ENCODE data around the gene SWAP70.

The SWAP70 gene

DNA sequence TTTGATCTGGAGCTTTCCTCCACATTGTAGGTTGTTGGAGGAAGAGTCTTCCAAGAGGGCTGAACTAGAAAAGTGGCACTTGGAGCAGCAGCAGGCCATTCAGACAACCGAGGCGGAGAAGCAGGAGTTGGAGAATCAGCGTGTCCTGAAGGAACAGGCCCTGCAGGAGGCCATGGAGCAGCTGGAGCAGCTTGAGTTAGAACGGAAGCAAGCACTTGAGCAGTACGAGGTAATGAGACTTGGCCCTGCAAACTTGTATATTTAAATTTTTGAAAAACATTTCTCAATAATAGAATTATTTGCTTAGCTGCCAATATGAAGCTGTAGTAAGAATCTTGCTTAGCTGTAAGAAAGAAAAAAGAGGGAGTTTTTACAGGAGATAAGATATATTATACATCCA is 84.0 kb downstream of the SWAP70 start:
- intact Hi-C loops (cut with micrococcal nuclease) = loop anchor here (1.0 to 5.0 kb wide), 4 partner anchors 46 to 211 kb away; partner anchors contain the start of gene SWAP70
- H3K27me3 Mint-ChIP-seq = no peaks in the 10 kb centered on the region
- H3K4me1 Mint-ChIP-seq (ENCODE audit: low read depth) = peaks cover 29% of the 10 kb centered on the region
- peak overlapping the region; percentile 48 for H3K27ac Mint-ChIP-seq
- no peak overlapping the region for H3K4me3 Mint-ChIP-seq
- peaks cover 68% of the 10 kb centered on the region for H3K36me3 Mint-ChIP-seq (ENCODE audit: low read depth)
- H3K9me3 Mint-ChIP-seq = no peaks in the 10 kb centered on the region

DNA sequence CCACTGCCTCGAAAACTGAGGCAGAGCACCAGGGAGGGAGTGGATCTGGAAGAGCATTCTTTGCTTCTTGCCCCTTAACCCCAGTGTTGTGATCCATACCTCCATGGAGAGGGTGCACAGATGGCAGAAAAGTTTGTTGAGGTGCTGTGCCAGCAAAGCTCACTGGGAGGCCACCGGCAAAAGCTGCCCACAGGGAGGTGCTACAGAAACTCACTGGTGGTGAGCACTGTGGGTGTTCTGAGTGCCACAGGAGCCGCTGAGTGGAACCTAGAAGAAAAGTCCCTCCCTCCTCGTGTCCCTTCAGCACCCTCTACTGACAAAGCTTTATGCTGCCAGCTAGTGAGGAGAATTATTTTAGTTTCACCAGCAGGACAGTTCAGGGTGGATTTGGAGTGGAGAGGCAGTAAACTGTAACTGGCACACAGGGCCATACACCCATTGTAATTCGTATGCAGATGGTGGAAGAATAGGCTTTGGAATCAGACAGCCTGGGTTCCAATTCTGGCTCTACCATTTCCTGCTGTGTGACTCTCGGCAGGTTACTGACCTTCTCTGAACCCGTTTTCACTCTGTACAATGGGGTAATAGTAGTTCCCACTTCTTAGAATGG is 84.6 kb downstream of the SWAP70 start:
- H3K4me1 Mint-ChIP-seq (ENCODE audit: low read depth) = peaks cover 35% of the 10 kb centered on the region
- H3K4me3 Mint-ChIP-seq = no peak overlapping the region
- no peaks in the 10 kb centered on the region for H3K27me3 Mint-ChIP-seq
- no peak overlapping the region for H3K27ac Mint-ChIP-seq
- H3K9me3 Mint-ChIP-seq = no peaks in the 10 kb centered on the region
- intact Hi-C loops (cut with micrococcal nuclease) = loop anchor here (1.0 to 5.0 kb wide), 4 partner anchors 46 to 211 kb away; partner anchors contain the start of gene SWAP70
- H3K36me3 Mint-ChIP-seq (ENCODE audit: low read depth) = peaks cover 74% of the 10 kb centered on the region

DNA sequence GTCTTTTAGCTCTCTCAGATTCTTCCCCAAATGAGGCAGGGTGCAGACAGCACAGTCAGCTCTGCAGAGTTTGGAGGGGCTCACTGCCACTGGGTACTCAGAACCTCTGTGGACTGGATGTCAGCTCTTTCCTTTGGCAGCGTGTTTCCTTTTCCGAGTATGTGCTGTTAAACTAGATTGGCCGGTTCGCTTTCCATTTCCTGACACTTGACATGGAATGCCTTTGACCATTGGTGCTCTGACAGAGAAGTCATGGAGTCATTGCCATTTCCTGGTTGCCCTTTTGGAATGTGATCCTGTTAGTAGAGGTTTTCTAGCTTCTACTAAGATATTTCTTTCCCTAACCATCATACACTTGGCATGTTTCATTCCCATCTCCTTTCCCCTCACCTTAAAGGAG is 86.7 kb downstream of the SWAP70 start:
- Mint-ChIP-seq H3K9me3 (no peaks in the 10 kb centered on the region), H3K4me1 (ENCODE audit: low read depth) (peaks cover 28% of the 10 kb centered on the region), H3K4me3 (no peak overlapping the region), H3K27me3 (no peaks in the 10 kb centered on the region), H3K36me3 (ENCODE audit: low read depth) (peaks cover 67% of the 10 kb centered on the region), H3K27ac (no peak overlapping the region)
- intact Hi-C loops (cut with micrococcal nuclease) = no loop called here

DNA sequence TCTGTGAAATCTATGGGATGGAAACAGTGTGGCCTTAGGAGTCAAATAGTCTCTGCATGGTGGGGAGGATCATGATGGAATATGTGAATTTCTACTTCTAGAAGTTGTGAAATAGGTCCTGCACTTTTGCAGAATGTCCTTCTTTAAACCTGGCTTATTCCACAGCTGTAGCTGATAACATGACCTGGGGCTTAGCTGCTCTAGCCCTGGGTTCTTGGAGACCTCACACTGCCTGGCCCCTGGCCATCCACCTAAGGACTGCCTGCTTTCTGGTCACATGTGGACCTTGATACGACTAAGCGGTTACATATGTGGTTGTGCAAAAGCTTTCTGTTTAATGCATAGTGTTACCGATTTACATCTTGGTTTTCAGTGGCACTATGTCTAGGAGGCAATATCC is 88.2 kb downstream of the SWAP70 start:
- H3K4me1 Mint-ChIP-seq (ENCODE audit: low read depth) = peaks cover 28% of the 10 kb centered on the region
- H3K27me3 Mint-ChIP-seq = peaks cover 3% of the 10 kb centered on the region
- intact Hi-C loops (cut with micrococcal nuclease) = no loop called here
- no peak overlapping the region for H3K27ac Mint-ChIP-seq
- H3K36me3 Mint-ChIP-seq (ENCODE audit: low read depth) = peaks cover 58% of the 10 kb centered on the region
- H3K9me3 Mint-ChIP-seq = no peaks in the 10 kb centered on the region
- H3K4me3 Mint-ChIP-seq = no peak overlapping the region

DNA sequence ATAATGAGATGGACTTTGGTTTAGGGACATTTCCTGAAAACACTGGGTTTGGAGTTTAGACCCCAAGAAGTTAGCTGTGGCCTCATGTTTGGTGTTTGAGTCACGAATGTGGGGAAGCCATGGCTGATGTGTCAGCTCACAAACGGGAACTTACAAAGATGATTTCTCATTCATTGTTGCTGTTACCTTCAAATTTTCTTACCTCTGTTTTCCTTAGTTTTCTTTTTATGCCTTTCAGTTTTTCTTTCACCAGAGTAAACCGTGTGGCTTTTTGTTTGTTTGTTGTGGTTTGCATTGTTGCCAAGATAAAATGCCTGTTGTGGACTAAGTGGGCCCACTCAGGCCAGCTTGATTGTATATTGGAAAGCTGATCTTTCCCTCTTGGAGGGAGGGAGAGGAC is 89.1 kb downstream of the SWAP70 start:
- Mint-ChIP-seq H3K4me1 (ENCODE audit: low read depth) (peaks cover 26% of the 10 kb centered on the region), H3K27ac (peak overlapping the region; percentile 34), H3K27me3 (peaks cover 3% of the 10 kb centered on the region), H3K4me3 (no peak overlapping the region), H3K36me3 (ENCODE audit: low read depth) (peaks cover 51% of the 10 kb centered on the region), H3K9me3 (no peaks in the 10 kb centered on the region)
- intact Hi-C loops (cut with micrococcal nuclease) = no loop called here

DNA sequence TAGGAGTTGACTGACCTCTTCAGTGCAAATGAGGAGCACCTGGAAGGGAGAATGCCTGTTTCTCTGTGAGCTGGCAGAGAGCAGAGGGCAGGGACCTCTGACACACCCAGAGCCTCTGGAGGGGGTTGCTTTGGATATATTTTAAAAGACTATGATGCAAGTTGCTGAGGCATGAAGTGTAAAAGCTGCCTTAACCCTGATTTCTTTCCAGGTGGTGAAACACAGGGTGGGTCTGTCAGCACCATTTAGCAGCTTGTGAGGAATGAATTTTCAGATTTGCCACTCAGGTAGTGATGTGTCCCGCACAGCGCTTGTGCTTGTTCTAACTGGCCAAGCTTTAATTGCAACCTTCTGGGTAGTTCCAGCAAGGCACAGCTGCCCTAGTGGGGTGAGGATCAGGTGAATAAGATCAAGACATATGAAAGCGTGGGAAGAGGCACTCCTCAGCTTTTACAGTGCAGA is 90.2 kb downstream of the SWAP70 start:
- H3K27ac Mint-ChIP-seq = no peak overlapping the region
- H3K4me1 Mint-ChIP-seq (ENCODE audit: low read depth) = peaks cover 30% of the 10 kb centered on the region
- intact Hi-C loops (cut with micrococcal nuclease) = no loop called here
- no peak overlapping the region for H3K4me3 Mint-ChIP-seq
- H3K27me3 Mint-ChIP-seq = peaks cover 3% of the 10 kb centered on the region
- no peaks in the 10 kb centered on the region for H3K9me3 Mint-ChIP-seq
- H3K36me3 Mint-ChIP-seq (ENCODE audit: low read depth) = peaks cover 41% of the 10 kb centered on the region

DNA sequence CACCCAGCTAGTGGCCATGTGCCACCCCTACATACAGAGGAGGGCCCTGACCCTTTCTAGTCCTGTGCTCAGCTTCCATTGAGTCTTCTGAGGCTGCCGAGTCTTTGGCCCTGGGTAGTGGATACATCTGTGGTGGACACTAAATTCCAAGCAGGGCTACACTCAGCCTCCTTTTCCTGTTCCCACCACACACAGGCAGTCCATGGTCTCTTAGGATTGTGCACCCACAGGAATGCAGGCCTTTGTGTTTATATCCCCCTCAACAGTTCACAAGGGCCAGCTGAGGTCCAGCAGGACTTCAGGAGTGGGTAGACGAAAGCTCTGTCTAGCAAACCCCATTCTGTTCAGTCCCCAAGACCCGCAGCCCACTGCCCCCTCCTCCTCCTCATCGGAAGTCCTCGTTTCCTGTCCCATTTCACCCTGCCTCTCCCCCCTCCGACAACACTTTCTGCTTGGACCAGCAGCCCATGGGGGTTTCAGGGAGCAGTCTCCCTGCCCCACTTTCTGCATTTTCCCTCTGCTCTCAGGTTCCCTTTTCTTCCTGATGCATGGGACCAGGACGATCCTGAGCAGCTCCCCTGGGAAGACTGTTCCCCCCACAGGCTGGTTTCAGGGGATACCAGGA is 91.8 kb downstream of the SWAP70 start:
- intact Hi-C loops (cut with micrococcal nuclease) = loop anchor here (5.0 kb wide), 1 partner anchor 552 kb away; the partner anchor contains the start of gene ADM
- peaks cover 24% of the 10 kb centered on the region for H3K36me3 Mint-ChIP-seq (ENCODE audit: low read depth)
- no peaks in the 10 kb centered on the region for H3K9me3 Mint-ChIP-seq
- H3K27ac Mint-ChIP-seq = no peak overlapping the region
- H3K4me3 Mint-ChIP-seq = no peak overlapping the region
- H3K27me3 Mint-ChIP-seq = peaks cover 3% of the 10 kb centered on the region
- peaks cover 42% of the 10 kb centered on the region for H3K4me1 Mint-ChIP-seq (ENCODE audit: low read depth)

DNA sequence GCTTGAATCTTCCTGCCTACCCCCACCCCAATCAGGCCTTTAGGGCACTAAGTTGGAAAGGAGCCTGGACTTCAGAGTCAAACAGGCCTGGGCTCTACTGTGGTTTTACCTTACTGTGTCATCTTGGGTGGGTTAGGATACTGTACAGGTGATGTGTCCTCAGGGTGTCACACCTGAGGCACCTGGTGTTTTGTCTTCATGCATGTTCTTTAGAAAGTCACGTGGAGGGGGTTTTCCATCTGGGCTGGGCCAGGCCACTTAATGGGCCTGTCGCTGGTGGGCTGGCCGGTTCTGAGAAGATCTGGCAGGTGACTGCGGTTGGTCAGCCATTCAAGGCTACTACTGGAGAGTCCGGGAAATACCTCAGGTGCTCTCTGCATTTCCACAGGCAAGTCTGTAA is 92.6 kb downstream of the SWAP70 start:
- no peak overlapping the region for H3K4me3 Mint-ChIP-seq
- peaks cover 42% of the 10 kb centered on the region for H3K4me1 Mint-ChIP-seq (ENCODE audit: low read depth)
- H3K9me3 Mint-ChIP-seq = no peaks in the 10 kb centered on the region
- no peak overlapping the region for H3K27ac Mint-ChIP-seq
- H3K36me3 Mint-ChIP-seq (ENCODE audit: low read depth) = peaks cover 16% of the 10 kb centered on the region
- intact Hi-C loops (cut with micrococcal nuclease) = loop anchor here (5.0 kb wide), 1 partner anchor 551 kb away; the partner anchor contains the start of gene ADM
- peaks cover 3% of the 10 kb centered on the region for H3K27me3 Mint-ChIP-seq

DNA sequence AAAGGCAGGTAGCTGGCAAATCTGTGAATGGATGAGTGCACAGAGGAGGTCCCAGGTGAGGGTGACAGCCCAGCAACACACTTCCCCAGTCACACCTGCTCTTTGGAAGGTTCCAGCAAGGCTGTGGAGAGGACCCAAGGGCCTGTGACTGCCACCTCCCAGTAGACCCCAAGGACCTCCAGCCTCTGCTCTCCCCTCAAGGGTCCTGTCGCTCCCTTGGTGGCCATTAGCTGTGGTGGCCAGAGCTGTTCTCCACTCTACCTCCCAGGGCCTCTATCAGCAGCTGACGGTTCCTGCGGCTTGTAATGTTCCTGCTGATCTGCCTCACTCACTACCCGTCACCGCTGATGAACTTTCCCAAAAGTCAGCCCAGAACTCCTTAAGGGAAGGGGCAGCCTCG is 93.0 kb downstream of the SWAP70 start:
- peaks cover 12% of the 10 kb centered on the region for H3K36me3 Mint-ChIP-seq (ENCODE audit: low read depth)
- peaks cover 3% of the 10 kb centered on the region for H3K27me3 Mint-ChIP-seq
- H3K27ac Mint-ChIP-seq = no peak overlapping the region
- peaks cover 42% of the 10 kb centered on the region for H3K4me1 Mint-ChIP-seq (ENCODE audit: low read depth)
- intact Hi-C loops (cut with micrococcal nuclease) = loop anchor here (5.0 kb wide), 1 partner anchor 550 kb away; the partner anchor contains the start of gene ADM
- H3K9me3 Mint-ChIP-seq = no peaks in the 10 kb centered on the region
- no peak overlapping the region for H3K4me3 Mint-ChIP-seq

DNA sequence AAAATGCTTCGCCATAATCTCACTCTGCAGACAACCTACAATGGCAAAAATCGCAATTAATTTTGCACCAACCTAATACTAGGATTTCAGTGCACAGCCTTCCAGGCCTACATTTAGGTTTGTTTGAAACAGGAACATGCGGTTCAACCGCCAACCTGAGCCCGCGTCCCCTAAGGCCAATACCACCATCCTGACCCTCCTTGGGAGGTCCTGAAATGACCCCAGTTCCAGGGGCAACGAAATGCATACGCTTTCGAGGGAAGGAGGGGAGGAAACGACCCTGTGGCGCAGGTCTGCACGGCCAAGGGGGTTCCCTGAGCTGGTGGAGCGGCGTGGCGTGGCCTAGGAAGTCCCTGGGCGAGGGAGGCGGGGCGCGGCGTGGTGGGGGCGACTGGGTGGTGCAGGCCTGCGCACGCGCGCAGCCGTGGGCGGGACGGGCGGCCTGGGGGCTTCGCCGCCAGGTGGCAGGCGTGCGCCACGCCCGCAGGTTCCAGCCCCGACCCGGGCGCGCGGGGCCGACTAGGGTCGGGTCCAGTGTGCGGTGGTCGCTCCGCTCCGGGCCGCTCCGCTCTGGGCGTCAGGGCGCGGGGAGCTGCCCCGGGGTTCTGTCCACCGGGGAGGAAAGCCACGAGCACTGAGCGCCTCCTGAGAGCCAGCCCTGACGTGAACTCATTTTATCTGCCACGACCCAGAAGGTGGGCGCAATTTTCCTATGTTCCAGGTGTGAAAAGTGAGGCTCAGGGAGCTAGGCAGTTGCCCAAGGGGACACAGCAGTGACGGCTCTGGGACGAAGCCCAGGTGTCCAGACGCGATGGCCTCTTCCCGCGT is 94.1 kb downstream of the SWAP70 start:
- intact Hi-C loops (cut with micrococcal nuclease) = loop anchor here (1.0 to 5.0 kb wide), 3 partner anchors 215 to 565 kb away; partner anchors contain the start of gene ADM
- H3K4me3 Mint-ChIP-seq = peak overlapping the region; percentile 75
- H3K27ac Mint-ChIP-seq = peak overlapping the region; percentile 62
- H3K4me1 Mint-ChIP-seq (ENCODE audit: low read depth) = peaks cover 40% of the 10 kb centered on the region
- H3K36me3 Mint-ChIP-seq (ENCODE audit: low read depth) = peaks cover 6% of the 10 kb centered on the region
- H3K27me3 Mint-ChIP-seq = peaks cover 3% of the 10 kb centered on the region
- no peaks in the 10 kb centered on the region for H3K9me3 Mint-ChIP-seq

DNA sequence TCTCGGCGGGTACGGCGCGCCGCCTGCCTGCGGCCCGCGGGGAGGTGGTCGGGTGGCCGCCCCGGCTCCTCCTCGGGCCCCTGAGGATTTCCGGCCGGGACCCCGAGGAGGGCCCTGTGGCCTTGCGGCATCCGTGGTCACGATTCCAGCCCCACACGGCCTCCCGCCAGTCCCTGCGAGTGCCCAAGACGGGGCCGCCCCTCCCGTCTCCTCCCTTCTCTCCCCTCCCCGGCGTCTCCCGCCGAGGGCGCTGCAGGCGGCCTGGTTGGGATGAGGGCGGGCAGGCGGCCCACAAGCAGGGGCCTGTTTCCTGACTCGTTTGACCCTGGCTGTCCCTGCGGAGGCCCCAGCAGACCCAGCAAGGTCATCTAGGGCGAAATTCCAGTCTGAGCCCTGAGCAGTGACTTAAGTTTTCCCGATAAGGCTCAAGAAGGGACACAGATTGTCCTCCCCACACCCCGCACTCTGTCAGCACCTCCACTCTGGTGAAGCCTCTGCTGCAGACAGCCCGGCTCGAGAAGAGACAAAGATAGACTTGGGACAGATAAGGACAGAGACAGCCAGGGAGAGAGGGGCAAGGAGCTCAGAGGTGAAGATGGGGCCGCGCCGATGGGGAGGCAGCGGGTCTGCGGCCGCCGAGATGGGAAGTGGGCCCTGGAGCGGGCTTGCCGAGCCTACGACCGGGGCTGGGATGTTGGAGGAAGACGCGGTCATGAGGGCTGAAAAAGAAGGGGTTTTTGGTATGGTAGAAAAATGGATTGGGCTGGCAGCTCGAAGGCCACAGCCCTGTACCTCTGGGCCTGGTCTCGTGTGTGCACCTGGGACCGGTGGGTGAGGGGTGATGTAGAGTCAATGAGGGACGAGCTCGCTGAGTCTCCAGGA is 95.0 kb downstream of the SWAP70 start:
- Mint-ChIP-seq H3K4me1 (ENCODE audit: low read depth) (peaks cover 37% of the 10 kb centered on the region), H3K4me3 (peak overlapping the region; percentile 75), H3K36me3 (ENCODE audit: low read depth) (no peaks in the 10 kb centered on the region), H3K27ac (peak overlapping the region; percentile 62), H3K9me3 (no peaks in the 10 kb centered on the region), H3K27me3 (peaks cover 3% of the 10 kb centered on the region)
- intact Hi-C loops (cut with micrococcal nuclease) = loop anchor here (1.0 to 5.0 kb wide), 3 partner anchors 214 to 564 kb away; partner anchors contain the start of gene ADM

DNA sequence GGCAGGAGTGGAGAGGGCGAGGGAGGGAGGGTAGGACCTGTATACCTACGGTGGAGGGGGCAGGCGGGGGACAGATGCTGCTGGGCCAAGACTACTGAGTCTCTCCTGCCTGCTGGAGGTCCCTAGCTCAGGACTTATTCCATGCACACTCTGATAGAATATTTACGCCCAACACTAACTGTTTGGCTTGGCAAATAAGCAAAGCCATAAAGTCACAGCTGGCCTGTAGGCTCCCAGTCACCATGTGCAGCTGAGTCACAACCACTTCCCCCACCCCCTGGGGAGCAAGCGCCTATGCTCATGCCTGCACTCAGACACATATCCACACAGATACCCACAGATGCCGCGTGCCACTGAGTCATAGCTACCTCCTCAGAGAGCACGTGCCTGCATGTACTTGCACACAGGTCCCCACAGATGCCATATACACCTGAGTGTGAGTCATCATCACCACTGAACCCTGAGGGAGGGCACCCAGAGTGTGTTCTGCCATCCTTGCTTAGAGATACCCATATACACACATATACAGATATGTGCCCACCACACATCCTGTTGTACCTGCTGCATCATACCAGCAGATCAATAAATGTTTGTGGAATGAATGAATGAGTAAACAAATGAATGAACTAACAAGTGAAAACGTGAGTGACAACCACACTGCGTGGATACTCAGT is 95.8 kb downstream of the SWAP70 start:
- H3K4me3 Mint-ChIP-seq = peak overlapping the region; percentile 75
- intact Hi-C loops (cut with micrococcal nuclease) = loop anchor here (2.0 to 5.0 kb wide), 2 partner anchors 213 to 548 kb away; partner anchors contain the start of gene ADM
- peaks cover 37% of the 10 kb centered on the region for H3K4me1 Mint-ChIP-seq (ENCODE audit: low read depth)
- peaks cover 3% of the 10 kb centered on the region for H3K27me3 Mint-ChIP-seq
- H3K36me3 Mint-ChIP-seq (ENCODE audit: low read depth) = no peaks in the 10 kb centered on the region
- no peaks in the 10 kb centered on the region for H3K9me3 Mint-ChIP-seq
- peak overlapping the region; percentile 62 for H3K27ac Mint-ChIP-seq

DNA sequence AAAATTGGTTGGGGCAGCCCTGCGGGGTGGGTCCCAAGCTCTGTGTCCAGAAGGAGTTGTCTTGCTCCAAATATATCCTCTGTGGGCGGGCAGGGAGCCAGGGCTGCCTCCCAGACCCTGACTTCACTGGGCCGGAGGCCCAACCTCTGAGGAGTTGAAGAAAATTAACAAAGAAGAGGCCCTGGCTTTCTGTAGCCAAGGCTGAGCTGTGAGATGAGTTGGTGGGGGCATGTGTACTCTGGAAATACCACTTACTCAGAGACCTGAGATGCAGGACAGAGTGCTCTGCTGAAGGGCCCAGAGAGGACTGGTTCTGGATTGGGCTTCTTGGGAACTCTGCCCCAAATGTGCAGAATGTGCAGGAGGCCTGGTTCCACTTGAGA is 96.3 kb downstream of the SWAP70 start:
- Mint-ChIP-seq H3K4me3 (no peak overlapping the region), H3K36me3 (ENCODE audit: low read depth) (no peaks in the 10 kb centered on the region), H3K4me1 (ENCODE audit: low read depth) (peaks cover 37% of the 10 kb centered on the region), H3K27ac (peak overlapping the region; percentile 17), H3K9me3 (no peaks in the 10 kb centered on the region), H3K27me3 (peaks cover 3% of the 10 kb centered on the region)
- intact Hi-C loops (cut with micrococcal nuclease) = no loop called here
